Amygdala (tissue), 56 donors: ENCODE results near the gene SDC4.

ENCODE experiments used
- DNase-seq, 56 donors: peaks; one replicate each; lab custom pipeline; 2025; lab: John Stamatoyannopoulos, UW

Gene SDC4

GRCh38 chr20:45345104-45345936 lies 2.9 kb downstream of the SDC4 start:
- peak in 1 of 56 donors; percentile 12 for DNase-seq

GRCh38 chr20:45344168-45344860 lies 3.9 kb downstream of the SDC4 start:
- DNase-seq: peak in 36 of 56 donors; percentile 14 to 75 (median 42)

- no peak for DNase-seq
Measured at GRCh38 chr20:45343532-45344167, 4.6 kb downstream of the SDC4 start.

- DNase-seq: no peak
Measured at GRCh38 chr20:45342855-45343531, 5.2 kb downstream of the SDC4 start.

- peak in 41 of 56 donors; percentile 12 to 78 (median 41) for DNase-seq
Measured at GRCh38 chr20:45341939-45342854, 6.0 kb downstream of the SDC4 start.

GRCh38 chr20:45341579-45341938 lies 6.7 kb downstream of the SDC4 start:
- peak in 2 of 56 donors; percentile 39 to 44 for DNase-seq

- no peak for DNase-seq
Measured at GRCh38 chr20:45340951-45341350, 7.3 kb downstream of the SDC4 start.

GRCh38 chr20:45340236-45340847 lies 7.9 kb downstream of the SDC4 start:
- DNase-seq: no peak

- no peak for DNase-seq
Measured at GRCh38 chr20:45339799-45340198, 8.4 kb downstream of the SDC4 start.

GRCh38 chr20:45339084-45339483 lies 9.1 kb downstream of the SDC4 start:
- no peak for DNase-seq

GRCh38 chr20:45338121-45339030 lies 9.8 kb downstream of the SDC4 start:
- DNase-seq: no peak

GRCh38 chr20:45337367-45338120 lies 10.7 kb downstream of the SDC4 start:
- DNase-seq: peak in 3 of 56 donors; percentile 29 to 69 (median 44)

GRCh38 chr20:45336530-45337366 lies 11.5 kb downstream of the SDC4 start:
- peak in 16 of 56 donors; percentile 10 to 69 (median 30) for DNase-seq

GRCh38 chr20:45330476-45330875 lies 17.7 kb downstream of the SDC4 start:
- no peak for DNase-seq

GRCh38 chr20:45329497-45330319 lies 18.5 kb downstream of the SDC4 start:
- DNase-seq: no peak

GRCh38 chr20:45328451-45328850 lies 19.8 kb downstream of the SDC4 start:
- DNase-seq: no peak
